Measurements from ENCODE around the gene PCP2.
A peak's percentile ranks its signal among the peaks of the same experiment; 100 is the strongest.

Gene PCP2

GRCh38 chr19:7638802-7639465, 5.4 kb upstream of the PCP2 start:
- no peak for DNase-seq (ENCODE audit: low read depth in 2 of 2)

DNA sequence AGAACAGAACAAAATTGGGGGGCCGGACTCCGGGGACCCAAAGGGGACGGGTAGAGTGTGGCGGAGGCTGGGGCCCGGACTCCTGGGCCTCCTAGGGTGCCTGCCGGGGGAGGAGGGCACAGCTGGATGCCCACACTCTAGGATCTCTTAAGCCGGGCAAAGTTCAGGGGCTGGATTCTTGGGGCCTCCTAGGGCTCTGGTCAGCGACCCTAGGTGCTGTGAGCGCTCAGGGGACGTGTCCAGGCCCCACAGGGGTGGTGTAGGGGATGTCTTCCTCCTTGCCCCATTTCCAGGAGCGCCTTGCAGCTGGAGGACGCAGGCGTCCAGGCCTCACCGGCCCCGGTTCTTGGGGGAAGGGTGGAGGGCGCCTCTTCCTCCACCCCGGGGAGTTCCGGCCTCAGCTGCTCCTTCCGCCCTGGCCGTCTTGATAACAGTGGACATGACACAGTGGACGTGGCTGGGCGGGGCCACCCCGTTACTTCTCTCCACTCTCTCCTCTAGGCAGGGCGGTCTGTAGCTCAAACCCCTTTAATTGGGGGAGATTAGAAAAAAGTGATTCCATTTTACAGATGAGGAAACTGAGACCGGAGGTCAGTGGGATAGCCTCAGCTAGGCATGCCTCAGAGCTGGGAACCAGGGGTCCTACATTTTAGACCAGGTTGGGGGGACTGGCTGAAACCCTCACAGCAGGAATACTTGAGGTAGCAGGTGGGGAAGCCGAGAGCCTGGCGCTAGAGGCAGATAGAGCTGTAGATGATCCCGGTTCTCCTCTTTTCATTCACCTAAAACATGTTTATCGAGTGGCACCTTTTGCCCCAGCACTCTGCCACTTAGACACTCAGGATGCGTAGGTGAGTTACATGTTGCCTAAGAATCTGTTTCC, 4.1 kb upstream of the PCP2 start:
- DNase-seq (ENCODE audit: low read depth in 2 of 2) = no peak

DNA sequence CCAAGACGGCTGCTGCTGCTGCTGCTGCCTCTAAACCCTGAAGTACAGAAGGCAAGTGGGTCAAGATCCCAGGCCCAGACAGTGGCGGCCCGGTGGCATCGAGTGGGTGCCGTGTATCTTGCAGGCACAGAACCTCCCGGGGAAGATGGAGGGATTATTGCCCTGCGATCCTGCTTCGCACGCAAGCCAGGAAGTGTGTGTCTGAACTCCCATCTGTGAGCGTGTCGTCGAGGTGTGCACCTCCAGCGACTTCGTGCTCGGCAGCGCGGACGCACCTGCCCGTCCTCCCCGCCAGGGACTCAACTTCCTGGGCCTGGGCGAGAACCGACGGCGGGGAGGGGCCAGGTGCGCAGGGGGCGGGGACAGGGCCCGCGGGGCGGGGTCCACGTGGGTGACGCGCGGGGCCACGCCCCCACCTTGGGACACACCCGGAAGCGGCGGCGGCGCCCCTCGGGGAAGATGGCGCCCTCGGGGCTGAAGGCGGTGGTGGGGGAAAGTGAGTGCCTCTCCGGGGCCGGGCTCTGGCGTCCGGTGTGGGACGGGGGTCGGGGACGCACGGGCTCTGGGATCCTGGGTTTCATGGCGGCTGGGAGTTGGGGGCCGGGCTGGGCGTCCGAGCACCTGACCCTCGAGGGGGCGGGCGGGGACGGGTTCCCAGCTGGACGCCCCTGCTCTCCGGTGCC, 3.3 kb upstream of the PCP2 start, which contains the start of gene STXBP2:
Gene STXBP2, plus strand, starts transcription at position 420 of the 683 bp plus-strand sequence. Its CDS starts 40 bp downstream, at position 460.
- peak; percentile 88 to 89 for DNase-seq (ENCODE audit: low read depth in 2 of 2)

GRCh38 chr19:7636317-7636690, 2.8 kb upstream of the PCP2 start:
- no peak for DNase-seq (ENCODE audit: low read depth in 2 of 2)

DNA sequence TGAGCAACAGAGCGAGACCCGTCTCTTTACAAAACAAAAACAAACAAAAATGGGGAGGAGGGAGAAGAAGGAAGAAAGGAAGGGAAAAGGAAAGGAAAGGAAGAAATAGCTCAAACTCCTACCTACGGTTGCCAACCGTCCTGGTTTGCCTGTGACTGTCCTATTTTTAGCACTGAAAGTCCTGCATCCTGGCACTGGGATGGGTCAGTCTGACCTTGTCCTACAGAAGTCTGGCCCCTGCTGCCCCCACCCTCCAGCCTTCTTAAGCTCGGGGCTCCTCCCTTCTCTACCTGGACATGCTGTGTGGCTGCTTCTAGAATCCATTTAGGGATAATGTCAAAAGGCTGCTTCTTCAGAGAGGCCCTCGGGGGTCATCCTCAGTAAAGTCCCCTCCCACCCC, 2.2 kb upstream of the PCP2 start:
- no peak for DNase-seq (ENCODE audit: low read depth in 2 of 2)

GRCh38 chr19:7632340-7633203, 947 bp downstream of the PCP2 start:
- DNase-seq (ENCODE audit: low read depth in 2 of 2) = no peak

DNA sequence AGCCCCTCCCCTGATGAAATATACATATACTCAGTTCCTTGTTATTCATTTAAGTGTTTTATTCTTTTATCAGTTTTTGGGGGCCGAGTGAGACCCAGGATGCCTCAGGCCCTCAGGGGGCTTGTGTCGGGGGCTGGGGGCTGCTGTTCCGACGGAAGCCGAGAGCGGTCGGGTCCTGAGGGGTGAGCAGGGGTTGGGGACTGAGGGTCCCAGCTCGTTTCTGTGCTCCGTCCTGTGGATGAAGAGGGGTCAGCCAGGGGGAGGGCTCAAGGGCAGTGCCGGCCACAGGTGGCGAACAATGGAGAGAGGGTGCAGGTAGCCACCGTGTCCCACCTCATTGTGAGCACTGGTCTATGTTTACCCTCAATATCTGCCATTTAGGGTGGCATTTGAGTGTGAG, 1.9 kb downstream of the PCP2 start:
- DNase-seq (ENCODE audit: low read depth in 2 of 2) = no peak

DNA sequence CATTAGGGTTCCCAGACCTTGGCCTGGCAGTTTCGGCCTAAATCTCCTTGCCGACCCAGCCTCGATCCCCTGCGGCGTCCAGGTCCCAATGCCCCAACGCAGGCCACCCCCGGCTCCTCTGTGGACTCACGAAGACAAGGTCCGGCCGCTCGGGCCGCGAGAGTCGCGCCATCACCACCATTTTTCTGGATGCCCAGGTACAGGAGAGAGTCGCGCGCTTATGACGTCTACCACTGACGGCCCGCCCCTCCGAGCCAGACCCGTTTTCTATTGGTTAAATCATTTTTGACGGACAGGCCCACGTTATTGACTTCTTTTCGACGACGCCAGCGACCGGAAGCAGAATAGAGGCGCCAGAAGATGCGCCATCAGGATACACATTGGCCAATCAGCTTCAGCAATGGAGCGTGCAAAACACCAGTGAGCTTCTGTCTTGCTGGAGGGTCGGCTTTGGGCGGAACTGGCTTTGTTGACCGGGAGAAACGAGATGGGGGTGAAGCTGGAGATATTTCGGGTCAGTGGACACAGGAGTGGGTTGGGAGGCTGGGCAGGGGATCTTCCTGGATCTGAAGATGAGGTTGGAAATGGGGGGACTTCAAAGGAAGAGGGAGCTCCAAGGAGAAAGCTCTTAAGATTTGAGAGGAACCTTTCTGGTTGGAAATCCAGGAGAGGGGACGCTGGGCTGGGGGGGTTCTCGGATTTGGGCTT, 4.0 kb downstream of the PCP2 start, which contains the start of the genes PET100 and XAB2:
Gene PET100, plus strand, starts transcription at position 447 of the 708 bp plus-strand sequence. Its CDS starts 41 bp downstream, at position 488.
Gene XAB2, minus strand, starts transcription at position 199 of the 708 bp plus-strand sequence. Its CDS starts 18 bp downstream, at position 181.
- peak; percentile 87 to 92 for DNase-seq (ENCODE audit: low read depth in 2 of 2)

- DNase-seq (ENCODE audit: low read depth in 2 of 2) = no peak
These were observed 4.8 kb downstream of the PCP2 start for GRCh38 chr19:7628589-7629311.

DNA sequence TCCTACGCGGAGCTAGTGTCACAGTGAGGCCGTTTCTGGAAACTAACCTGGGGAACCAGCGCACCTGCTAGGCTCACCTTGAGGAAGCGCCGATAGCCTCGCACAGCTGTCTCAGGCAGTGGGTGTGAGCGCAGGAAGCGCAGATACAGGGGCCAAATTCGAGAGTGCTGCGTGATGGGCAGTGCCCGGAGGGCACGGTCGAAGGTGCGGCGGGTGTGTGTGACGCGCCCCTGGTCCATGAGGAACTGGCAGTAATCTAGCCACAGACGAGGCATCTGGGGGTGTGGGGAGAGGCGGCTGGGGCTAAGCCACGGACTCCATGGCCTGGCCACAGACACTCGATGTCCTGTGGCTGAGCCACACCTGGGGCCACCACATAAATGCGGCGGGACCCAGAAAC, 6.4 kb downstream of the PCP2 start:
- no peak for DNase-seq (ENCODE audit: low read depth in 2 of 2)

GRCh38 chr19:7625763-7626372, 7.7 kb downstream of the PCP2 start:
- no peak for DNase-seq (ENCODE audit: low read depth in 2 of 2)

- no peak for DNase-seq (ENCODE audit: low read depth in 2 of 2)
These were observed 8.7 kb downstream of the PCP2 start for GRCh38 chr19:7624810-7625209.

- DNase-seq (ENCODE audit: low read depth in 2 of 2) = no peak
These were observed 9.6 kb downstream of the PCP2 start for GRCh38 chr19:7623725-7624603.

- DNase-seq (ENCODE audit: low read depth in 2 of 2) = no peak
These were observed 10.4 kb downstream of the PCP2 start for GRCh38 chr19:7622933-7623685.

GRCh38 chr19:7620442-7621412, 12.8 kb downstream of the PCP2 start:
- no peak for DNase-seq (ENCODE audit: low read depth in 2 of 2)

DNA sequence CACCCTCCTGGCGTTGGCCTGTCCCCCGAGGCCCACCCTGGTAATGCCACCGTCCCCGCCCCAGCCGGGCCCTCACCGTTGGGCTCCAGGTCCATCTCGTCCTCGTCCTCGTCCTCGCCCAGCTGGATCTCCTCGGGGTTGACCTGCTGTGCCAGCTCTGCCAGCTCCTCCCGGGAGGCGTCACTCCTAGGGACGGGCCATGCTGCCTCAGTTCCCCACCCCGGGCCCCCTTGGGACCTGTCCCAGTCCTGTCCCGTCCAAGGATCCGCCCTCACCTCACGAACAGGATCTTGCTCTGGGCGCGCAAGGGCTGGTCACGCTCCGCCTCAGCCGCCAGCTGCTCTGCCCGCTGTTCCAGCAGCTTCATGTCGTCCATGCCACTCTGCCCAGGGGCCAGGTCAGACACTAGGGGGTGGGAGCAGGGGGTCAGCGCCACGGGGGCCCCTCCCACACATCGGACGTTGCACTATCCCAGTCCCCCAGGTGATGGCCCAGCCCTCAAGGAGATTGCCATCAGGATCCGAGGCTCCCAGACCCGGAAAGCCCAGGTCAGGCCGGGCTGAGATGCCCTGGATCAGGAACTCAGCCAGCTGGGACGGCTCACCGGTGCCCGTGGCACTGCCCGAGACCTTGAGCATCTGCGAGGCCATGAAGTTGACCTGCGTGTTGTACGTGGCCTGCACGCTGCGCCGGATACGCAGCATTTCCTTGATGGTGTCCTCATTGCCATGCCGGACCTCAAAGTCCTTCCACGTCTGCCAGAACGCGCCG, 13.7 kb downstream of the PCP2 start:
- no peak for DNase-seq (ENCODE audit: low read depth in 2 of 2)

All from activated CD4-positive, alpha-beta T cell treated with anti-CD3 and anti-CD28 coated beads for 24 hours (primary cell).